Heart right ventricle (tissue), 16 donors: ENCODE data around the gene FAM20C. TPM values are rescaled to one million over a fixed set of nuclear protein-coding genes. Genes with fewer than 3 reads are reported as not detected.

Experiments
- ATAC-seq, 8 donors: fragments of 200-7000 bp; cut with Tn5 transposase; one replicate each; pipeline ENCODE4 v1.9.1; 2020; ENCODE audit warnings: mild to moderate bottlenecking in 8 of 8, moderate library complexity in 8 of 8, moderate number of reproducible peaks in 1 of 8
- DNase-seq, 2 donors: peaks; one replicate each; pipeline ENCODE4 v3.0.0-alpha.2; 2020
- H3K27ac ChIP-seq, 10 donors: fragments of 200-600 bp; sonication (generic) in 2 of 10; one replicate each; pipeline versions ENCODE4 v1.5.0 to v1.8.0; 2020 to 2022; ENCODE audit warnings: mild to moderate bottlenecking in 3 of 10
- H3K27me3 ChIP-seq, 7 donors: fragments of 200-600 bp; one replicate each; pipeline ENCODE4 v1.8.0; 2021 to 2022; ENCODE audit warnings: mild to moderate bottlenecking in 2 of 7
- H3K36me3 ChIP-seq, 9 donors: fragments of 200-600 bp; sonication (generic) in 1 of 9; one replicate each; pipeline versions ENCODE4 v1.5.0 to v1.8.0; 2020 to 2022; ENCODE audit warnings: mild to moderate bottlenecking in 2 of 9
- H3K4me1 ChIP-seq, 9 donors: fragments of 200-600 bp; sonication (generic) in 1 of 9; one replicate each; pipeline versions ENCODE4 v1.5.0 to v1.8.0; 2020 to 2022; ENCODE audit warnings: mild to moderate bottlenecking in 4 of 9
- H3K4me3 ChIP-seq, 10 donors: fragments of 200-600 bp; sonication (generic) in 2 of 10; one replicate each; pipeline versions ENCODE4 v1.5.0 to v1.8.0; 2020 to 2022; ENCODE audit warnings: mild to moderate bottlenecking in 7 of 10, moderate library complexity in 2 of 10
- H3K9me3 ChIP-seq, 11 donors: fragments of 200-600 bp in 10 of 11; sonication (generic) in 2 of 11; one replicate each; pipeline versions ENCODE4 v1.5.0 to v1.8.0; 2013 to 2022; ENCODE audit warnings: mild to moderate bottlenecking in 2 of 11, control low read depth in 1 of 11, moderate library complexity in 1 of 11
- CTCF ChIP-seq, 9 donors: fragments of 200-600 bp; sonication (generic) in 2 of 9; IDR thresholded peaks; one replicate each; pipeline versions ENCODE4 v1.5.0 to v1.8.0; 2021 to 2022; ENCODE audit warnings: antibody characterized with exemption in 9 of 9, mild to moderate bottlenecking in 5 of 9, moderate library complexity in 1 of 9
- WGBS, 2 donors: extraction: QIAGEN DNeasy Blood & Tissue Kit; methylation state at CpG; one replicate each; pipeline ENCODE4 v1.1.7; 2013; ENCODE audit warnings: inconsistent platforms in 1 of 2; 5-methylcytosine and 5-hydroxymethylcytosine counted together
- intact Hi-C, 10 donors: fragments of 100-400 bp; cut with DNase I; formaldehyde crosslinking; loops; one replicate each; pipeline versions ENCODE4 v1.11.1 to v1.14.2; 2022
- polyA plus RNA-seq, 2 donors: library from polyadenylated mRNA; stranded (reverse); fragments of 200-250 nt; gene quantifications; one replicate each; pipeline ENCODE4 v1.2.3, GENCODE V29; 2013
- total RNA-seq, 10 donors: library from RNA; stranded (reverse); fragmentation: NEBNext Ultra II Directional in 3 of 10; extraction: Animal tissue kit (Norgen Biotek cat#: 25700) in 3 of 10; gene quantifications; one replicate each; pipeline versions ENCODE4 v1.2.1 to v1.2.4, GENCODE V29; 2021 to 2023
- donor health status: Arrhythmogenic right ventricular cardiomyopathy.
- donor health status: ischemic (EF 13 %, LVEDD 7.1; RV severe dilation, severe dysfunction).
- donor health status: healthy with polysubstance abuse.
- donor health status: DM: no; HTN: yes; CAD: no.
- donor health status: DM: no; HTN: no; CAD: no.
- donor health status: ischemic (EF 25% LVEDD 6.9; RV normal size, moderate dysfunction).
- donor health status: ischemic (EF 25% LVEDD 5.7; RV mildly dilated, moderate dysfunction).
- donor health status: healthy.
- donor health status: DM: yes; HTN: yes; CAD: no.
- donor health status: Ischemic cardiomyopathy.
- donor health status: ischemic (EF 35%, LVEDD 5.7; RV mildly dilated, moderate dysfunction).
- donor health status: nonischemic (EF 11% LVEDD 7.7; RV severe dilation, severe dysfunction).
- donor health status: DM: yes; HTN: yes; CAD: no.
- donor health status: PGD.
- donor health status: ischemic (EF 29% LVEDD 5.4; RV normal size, mild dysfunction).
- donor health status: nonischemic (EF 23%, LVEDD 6.1; RV moderate dilation, normal function).

The FAM20C gene
- total and polyA plus RNA-seq, 12 donors = 12.4 to 59.8 (median 19.2) TPM

- intact Hi-C loops = no loop called here
- Histone ChIP-seq H3K27ac (no peak overlapping the region), H3K4me1 (no peaks in the 10 kb centered on the region), H3K4me3 (no peak overlapping the region), H3K36me3 (peaks cover 0 to 92% (median 18%) of the 10 kb centered on the region in 9 donors), H3K9me3 (no peaks in the 10 kb centered on the region), H3K27me3 (no peaks in the 10 kb centered on the region)
- WGBS, 2 donors = 93 to 98% methylated on average over 31 of the region's 31 CpGs
- no peak for DNase-seq
- TF ChIP-seq CTCF (IDR thresholded peaks at IDR 0.05) = no peak
- ATAC-seq = no peak
Observed at GRCh38 chr7:254337-255037, 62.1 kb downstream of the FAM20C start.

- Histone ChIP-seq H3K9me3 (no peaks in the 10 kb centered on the region), H3K4me3 (no peak overlapping the region), H3K36me3 (peaks cover 0 to 92% (median 23%) of the 10 kb centered on the region in 9 donors), H3K27ac (no peak overlapping the region), H3K4me1 (no peaks in the 10 kb centered on the region), H3K27me3 (no peaks in the 10 kb centered on the region)
- no peak for DNase-seq
- no peak for ATAC-seq
- TF ChIP-seq CTCF (IDR thresholded peaks at IDR 0.05) = no peak
- WGBS, 2 donors = 95 to 97% methylated on average over 19 of the region's 19 CpGs
- intact Hi-C loops = no loop called here
Observed at GRCh38 chr7:255038-255435, 62.7 kb downstream of the FAM20C start.

GRCh38 chr7:255721-256361, 63.5 kb downstream of the FAM20C start:
- DNase-seq (no peak), ATAC-seq (no peak)
- TF ChIP-seq CTCF (IDR thresholded peaks at IDR 0.05) = no peak
- Histone ChIP-seq H3K27ac (no peak overlapping the region), H3K36me3 (peaks cover 0 to 92% (median 30%) of the 10 kb centered on the region in 9 donors), H3K9me3 (peaks cover 0 to 1% (median 0%) of the 10 kb centered on the region in 11 donors), H3K4me3 (no peak overlapping the region), H3K4me1 (no peaks in the 10 kb centered on the region), H3K27me3 (no peaks in the 10 kb centered on the region)
- intact Hi-C loops = no loop called here
- 95 to 96% methylated on average over 44 of the region's 44 CpGs for WGBS, 2 donors

- H3K36me3 ChIP-seq = peaks cover 0 to 91% (median 30%) of the 10 kb centered on the region in 9 donors
- DNase-seq (no peak), ATAC-seq (no peak)
- no peaks in the 10 kb centered on the region for H3K27me3 ChIP-seq
- H3K9me3 ChIP-seq = peaks cover 0 to 3% (median 0%) of the 10 kb centered on the region in 11 donors
- TF ChIP-seq CTCF (IDR thresholded peaks at IDR 0.05) = no peak
- intact Hi-C loops = no loop called here
- WGBS, 2 donors = 96 to 97% methylated on average over 38 of the region's 38 CpGs
- H3K4me3 ChIP-seq = no peak overlapping the region
- no peaks in the 10 kb centered on the region for H3K4me1 ChIP-seq
- no peak overlapping the region for H3K27ac ChIP-seq
Observed at GRCh38 chr7:256461-256940, 64.1 kb downstream of the FAM20C start.
